GM19372 (cell line): ENCODE measurements around the gene CTAGE8.
A peak's percentile ranks its signal among the peaks of the same experiment; 100 is the strongest.
"Not testable (repeated sequence)": the region's sequence is repeated elsewhere in the genome, so short reads cannot be mapped to it uniquely, and the experiment has no call there.

Experiments
- ATAC-seq: cut with Tn5 transposase; IDR thresholded peaks from one replicate; pipeline ENCODE4 v1.9.1; 2021; ENCODE audit warnings: mild to moderate bottlenecking, low read depth, moderate library complexity; ENCODE audit not compliant: unreplicated experiment

Gene CTAGE8, protein sequence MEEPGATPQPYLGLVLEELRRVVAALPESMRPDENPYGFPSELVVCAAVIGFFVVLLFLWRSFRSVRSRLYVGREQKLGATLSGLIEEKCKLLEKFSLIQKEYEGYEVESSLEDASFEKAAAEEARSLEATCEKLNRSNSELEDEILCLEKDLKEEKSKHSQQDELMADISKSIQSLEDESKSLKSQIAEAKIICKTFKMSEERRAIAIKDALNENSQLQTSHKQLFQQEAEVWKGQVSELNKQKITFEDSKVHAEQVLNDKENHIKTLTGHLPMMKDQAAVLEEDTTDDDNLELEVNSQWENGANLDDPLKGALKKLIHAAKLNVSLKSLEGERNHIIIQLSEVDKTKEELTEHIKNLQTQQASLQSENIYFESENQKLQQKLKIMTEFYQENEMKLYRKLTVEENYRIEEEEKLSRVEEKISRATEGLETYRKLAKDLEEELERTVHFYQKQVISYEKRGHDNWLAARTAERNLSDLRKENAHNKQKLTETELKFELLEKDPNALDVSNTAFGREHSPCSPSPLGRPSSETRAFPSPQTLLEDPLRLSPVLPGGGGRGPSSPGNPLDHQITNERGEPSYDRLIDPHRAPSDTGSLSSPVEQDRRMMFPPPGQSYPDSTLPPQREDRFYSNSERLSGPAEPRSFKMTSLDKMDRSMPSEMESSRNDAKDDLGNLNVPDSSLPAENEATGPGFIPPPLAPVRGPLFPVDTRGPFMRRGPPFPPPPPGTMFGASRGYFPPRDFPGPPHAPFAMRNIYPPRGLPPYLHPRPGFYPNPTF

GRCh38 chr7:144269188-144269587 is at the start of gene CTAGE8:
Gene CTAGE8, minus strand, starts transcription at chr7:144269288. Its CDS starts 38 bp downstream, at chr7:144269250.
- ATAC-seq: not testable (repeated sequence)

DNA sequence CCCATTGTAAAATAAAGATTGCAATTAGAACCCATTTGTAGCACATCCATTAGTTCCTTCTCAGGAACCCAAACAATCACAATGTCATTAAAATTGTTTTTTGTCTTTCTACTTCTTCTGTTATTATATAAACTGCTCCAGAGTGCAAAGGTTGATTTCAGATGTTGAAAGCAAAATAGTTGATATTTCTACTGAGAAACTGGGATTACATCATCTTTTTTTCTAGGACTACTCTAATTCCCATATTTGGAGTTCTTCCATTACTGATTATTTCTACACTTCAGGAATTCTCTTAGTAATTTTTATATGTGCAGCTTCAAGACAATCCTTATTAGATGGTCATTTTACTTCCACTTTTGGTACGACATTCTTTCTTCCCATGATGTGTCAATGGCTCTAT is 48.4 kb upstream of the CTAGE8 start:
- ATAC-seq: not testable (repeated sequence)

DNA sequence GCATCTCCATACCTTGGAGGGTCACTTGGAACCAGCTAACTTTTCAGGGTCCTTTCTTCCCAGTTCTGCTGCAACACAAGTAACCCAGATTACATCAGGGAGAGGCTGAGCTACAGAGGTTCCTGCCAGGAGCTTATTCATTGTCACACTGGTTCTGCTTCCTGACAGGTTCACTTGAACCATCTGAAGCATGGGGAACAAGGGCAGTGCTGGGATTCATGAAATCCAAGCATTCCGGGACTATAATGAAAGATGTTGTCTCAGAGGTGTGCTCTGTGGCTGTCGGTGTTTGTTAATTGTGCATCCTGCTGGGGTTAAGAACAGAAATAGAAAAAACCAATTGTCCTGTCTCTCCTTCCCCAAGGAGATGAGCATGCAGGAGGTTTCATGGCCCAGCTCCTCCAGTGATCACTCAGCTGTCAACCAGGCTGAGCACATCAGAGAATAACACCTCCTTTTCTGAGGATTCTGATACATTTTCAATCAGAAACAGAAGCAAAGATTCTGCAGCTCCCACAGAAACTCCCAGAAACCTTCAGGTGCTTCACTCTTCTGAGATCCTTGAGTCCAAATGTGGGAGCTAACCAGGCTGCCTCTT is 42.9 kb upstream of the CTAGE8 start, which contains the start of gene OR2A1:
Gene OR2A1 (plus strand): TSS at position 548 of the 598 bp plus-strand sequence. CDS start 5,706 bp downstream, outside the sequence.
- not testable (repeated sequence) for ATAC-seq

DNA sequence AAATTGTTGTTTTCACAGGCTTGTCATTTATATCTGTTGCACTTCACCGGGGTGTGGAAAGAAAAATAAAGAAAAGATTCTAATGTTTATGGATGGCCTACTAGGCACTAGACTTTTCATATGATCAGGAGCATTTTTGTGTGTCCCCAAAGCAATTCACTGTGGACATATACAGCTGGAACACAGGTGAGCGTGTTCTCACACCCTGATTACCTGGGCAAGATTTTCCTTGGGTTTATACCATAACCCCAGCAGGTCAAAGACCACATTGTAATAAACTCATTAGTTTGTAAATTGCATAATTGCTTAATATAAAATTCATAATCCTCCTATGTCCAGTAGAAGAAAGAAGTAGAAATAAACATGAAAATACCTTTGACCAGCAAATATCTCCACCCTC is 42.1 kb upstream of the CTAGE8 start:
- not testable (repeated sequence) for ATAC-seq

DNA sequence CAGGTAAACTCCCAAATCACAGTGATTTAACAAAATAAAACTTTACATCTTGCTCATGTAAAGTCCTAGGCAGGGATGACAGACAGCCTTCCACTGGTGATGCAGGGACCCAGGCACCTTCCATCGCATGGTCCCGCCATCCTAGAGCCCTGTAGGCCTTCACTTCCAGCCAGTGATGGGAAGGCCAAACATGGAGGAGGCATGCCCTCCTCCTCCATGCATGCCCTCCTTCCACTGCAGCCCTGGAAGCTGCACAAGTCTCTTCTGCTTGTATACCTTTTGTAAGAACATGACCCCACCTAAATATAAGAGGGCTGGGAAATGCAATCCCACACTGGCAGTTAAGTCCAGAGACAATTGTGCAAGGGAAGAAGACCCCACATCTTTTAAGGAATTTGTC is 40.6 kb upstream of the CTAGE8 start:
- ATAC-seq: not testable (repeated sequence)

- ATAC-seq: not testable (repeated sequence)
These were observed 36.1 kb upstream of the CTAGE8 start for GRCh38 chr7:144305156-144305555.

GRCh38 chr7:144303607-144304006 is 34.5 kb upstream of the CTAGE8 start:
- not testable (repeated sequence) for ATAC-seq

DNA sequence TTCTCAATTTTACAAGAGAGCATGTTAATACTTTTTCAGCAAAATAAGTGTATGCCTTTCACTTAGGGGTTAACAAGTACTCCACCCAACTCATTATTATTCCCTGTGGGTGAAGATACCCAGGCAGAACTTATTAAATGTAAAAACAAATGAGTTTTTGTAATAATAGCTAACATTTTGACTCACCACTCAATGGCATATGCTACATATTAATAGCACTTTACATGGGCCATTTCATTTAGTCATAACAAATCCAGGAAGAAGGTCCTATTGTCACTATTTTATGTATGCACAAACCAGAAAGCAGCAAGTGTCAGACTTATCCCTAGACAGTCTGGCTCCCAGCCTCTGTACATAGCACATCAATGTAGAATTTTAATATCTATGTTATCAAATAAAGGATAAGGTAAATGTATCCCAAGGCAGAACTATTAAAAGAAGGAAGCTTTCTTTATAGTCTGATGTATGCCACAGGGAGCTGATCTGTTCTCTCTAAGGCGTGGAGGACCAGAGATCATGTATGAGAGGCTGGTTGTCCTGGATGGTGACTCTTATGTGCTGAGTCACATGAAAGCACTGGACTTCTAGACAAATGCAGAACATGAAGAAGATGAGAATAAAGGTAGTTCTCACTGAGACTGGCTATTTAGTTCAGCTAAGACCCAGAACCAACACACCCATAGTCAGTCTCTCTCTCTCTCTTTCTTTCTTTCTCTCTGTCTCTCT is 33.7 kb upstream of the CTAGE8 start:
- not testable (repeated sequence) for ATAC-seq

GRCh38 chr7:144293794-144294499 is 24.9 kb upstream of the CTAGE8 start:
- ATAC-seq: peak; percentile 76

- ATAC-seq: not testable (repeated sequence)
These were observed 23.5 kb upstream of the CTAGE8 start for GRCh38 chr7:144292384-144293161.

- not testable (repeated sequence) for ATAC-seq
These were observed 22.5 kb upstream of the CTAGE8 start for GRCh38 chr7:144291607-144292006.

- not testable (repeated sequence) for ATAC-seq
These were observed 18.2 kb upstream of the CTAGE8 start for GRCh38 chr7:144287171-144287784.

GRCh38 chr7:144283716-144284115 is 14.6 kb upstream of the CTAGE8 start:
- not testable (repeated sequence) for ATAC-seq

- ATAC-seq: not testable (repeated sequence)
These were observed 13.4 kb upstream of the CTAGE8 start for GRCh38 chr7:144282490-144282889.

DNA sequence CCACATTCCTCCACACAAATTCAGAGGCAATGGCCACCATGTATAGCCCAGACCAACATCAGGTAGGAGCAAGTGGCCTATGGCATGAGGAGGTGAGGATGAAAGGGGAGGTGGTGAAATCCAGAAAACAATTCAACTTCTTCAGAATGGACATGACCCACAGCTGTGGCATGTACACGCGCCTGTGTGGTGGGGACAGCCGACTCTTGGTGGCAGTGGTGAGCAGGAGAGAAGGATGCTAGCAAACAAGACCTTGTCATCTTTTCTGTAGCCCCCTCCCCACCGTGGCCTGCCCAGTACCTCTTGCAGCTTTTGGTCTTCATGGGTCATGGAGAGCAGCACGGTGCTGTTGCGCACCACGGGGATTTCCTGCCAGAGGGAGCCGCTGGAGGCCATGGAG is 12.9 kb upstream of the CTAGE8 start:
- ATAC-seq: not testable (repeated sequence)

DNA sequence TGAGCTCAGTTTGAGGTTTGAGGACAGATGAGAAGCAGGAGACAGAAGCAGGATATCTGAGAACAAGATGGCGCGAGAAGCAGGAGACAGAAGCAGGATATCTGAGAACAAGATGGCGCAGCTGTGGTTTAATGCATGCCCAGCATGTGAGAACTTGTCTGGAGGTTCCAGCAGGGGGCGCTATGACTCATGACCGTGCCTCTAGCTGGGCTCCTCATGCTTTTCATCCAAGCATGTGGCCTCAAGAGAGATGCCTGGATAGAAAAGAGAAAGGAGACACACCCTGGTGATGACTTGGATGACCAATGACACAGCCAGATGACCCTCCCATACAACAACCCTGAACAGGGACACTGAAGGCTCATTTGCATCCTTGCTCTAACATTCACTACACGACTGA is 10.9 kb upstream of the CTAGE8 start:
- ATAC-seq: not testable (repeated sequence)

GRCh38 chr7:144275281-144275680 is 6.2 kb upstream of the CTAGE8 start:
- not testable (repeated sequence) for ATAC-seq

DNA sequence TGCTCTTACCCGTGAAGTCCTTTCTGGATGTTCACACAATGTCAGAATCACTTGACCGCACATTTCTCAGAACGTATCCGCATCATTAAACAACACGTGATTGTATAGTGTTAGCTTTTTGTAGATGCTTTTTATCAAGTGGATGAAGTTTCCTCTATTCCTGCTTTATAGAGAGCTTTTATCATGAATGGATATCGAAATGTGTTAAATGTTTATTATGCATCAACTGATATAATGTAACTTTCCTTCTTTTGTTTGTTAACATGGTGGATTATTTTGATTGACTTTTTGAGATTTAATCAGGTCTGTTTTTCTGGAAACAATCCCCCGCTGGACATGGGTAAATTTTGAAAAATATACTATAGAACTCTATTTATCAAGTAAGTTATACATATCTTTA is 4.4 kb downstream of the CTAGE8 start, which contains the start of gene OR2A7:
Gene OR2A7 (minus strand): TSS at position 101 of the 400 bp plus-strand sequence. CDS start 5,164 bp downstream, outside the sequence.
- not testable (repeated sequence) for ATAC-seq
